GM10266 (cell line): ENCODE measurements around the gene ZNF808.
"Not testable (repeated sequence)": the region's sequence is repeated elsewhere in the genome, so short reads cannot be mapped to it uniquely, and the experiment has no call there.

Experiments used
- DNase-seq: peaks from one replicate; pipeline ENCODE4 v3.0.0; 2012; ENCODE audit errors: extremely low spot score
- CTCF ChIP-seq: IDR thresholded peaks from 2 replicates; pipeline ENCODE4 v1.5.1; 2012; ENCODE audit warnings: mild to moderate bottlenecking, low read depth; ENCODE audit not compliant: control insufficient read depth, insufficient read depth; ENCODE audit errors: missing control alignments

The ZNF808 gene

GRCh38 chr19:52567921-52568320, 40.5 kb downstream of the ZNF808 start:
- DNase-seq: no peak
- no peak for TF ChIP-seq CTCF

GRCh38 chr19:52569638-52569999, 42.2 kb downstream of the ZNF808 start:
- not testable (repeated sequence) for DNase-seq

- peak; percentile 85 for DNase-seq
- TF ChIP-seq CTCF: no peak
Measured at GRCh38 chr19:52570000-52570861, 42.8 kb downstream of the ZNF808 start, which contains the start of gene ZNF701. Gene ZNF701, plus strand, starts transcription at chr19:52570287. Its CDS starts 3,861 bp downstream, at chr19:52574148.

GRCh38 chr19:52584736-52585440, 57.4 kb downstream of the ZNF808 start:
- no peak for TF ChIP-seq CTCF
- no peak for DNase-seq

GRCh38 chr19:52585604-52586003, 58.1 kb downstream of the ZNF808 start:
- DNase-seq: no peak
- TF ChIP-seq CTCF: no peak

GRCh38 chr19:52590728-52591127, 63.3 kb downstream of the ZNF808 start:
- no peak for DNase-seq
- no peak for TF ChIP-seq CTCF

- DNase-seq: no peak
- no peak for TF ChIP-seq CTCF
Measured at GRCh38 chr19:52592301-52592700, 64.8 kb downstream of the ZNF808 start.

GRCh38 chr19:52593441-52593840, 66.0 kb downstream of the ZNF808 start:
- DNase-seq: not testable (repeated sequence)
